SK-N-SH (cell line): ENCODE data around the gene SLC35B4. TPM values are rescaled to one million over a fixed set of nuclear protein-coding genes. Genes with fewer than 3 reads are reported as not detected.
A peak's percentile ranks its signal among the peaks of the same experiment; 100 is the strongest.

Experiments used
- CTCF ChIA-PET: fragments of 300-600, 350-600 bp; formaldehyde crosslinking; extraction: SDS; loops from one replicate; lab custom pipeline; 2021; lab: Yijun Ruan, JAX
- POLR2A ChIA-PET: fragments of 350-600 bp; sonication (Branson Sonifier 250); formaldehyde crosslinking; extraction: SDS; loops from one replicate; lab custom pipeline; 2020; ENCODE audit warnings: antibody characterized with exemption, inconsistent platforms; lab: Yijun Ruan, JAX
- DNase-seq: peaks from one replicate; pipeline ENCODE4 v3.0.0; 2012
- H2AFZ ChIP-seq: fragments of 200-600 bp; sonication (generic); 2 replicates; pipeline ENCODE4 v1.8.1; 2016; ENCODE audit warnings: antibody characterized with exemption, mild to moderate bottlenecking, low read depth
- H3F3A ChIP-seq: fragments of 200-600 bp; sonication (generic); replicated peaks from 2 replicates; pipeline ENCODE3; 2016; ENCODE audit warnings: antibody characterized with exemption, mild to moderate bottlenecking; ENCODE audit not compliant: insufficient read depth
- H3K27ac ChIP-seq, 2 experiments: fragments of 200-500 bp in 1 of 2; fragments of 200-600 bp in 1 of 2; sonication (Bioruptor generic) in 1 of 2; sonication (generic), shearing (Covaris generic) in 1 of 2; 2 replicates each; pipeline versions ENCODE4 v1.5.1 to v1.6.1; 2014 to 2016; ENCODE audit warnings: low read depth in 2 of 2, inconsistent platforms in 1 of 2, low read length in 1 of 2, mild to moderate bottlenecking in 1 of 2, mixed read lengths in 1 of 2
- H3K27me3 ChIP-seq: fragments of 200-600 bp; sonication (generic), shearing (Covaris generic); 2 replicates; pipeline ENCODE4 v1.6.1; 2016; ENCODE audit warnings: mixed run types; ENCODE audit not compliant: insufficient read depth
- H3K36me3 ChIP-seq, 2 experiments: fragments of 200-500 bp in 1 of 2; fragments of 200-600 bp in 1 of 2; sonication (Bioruptor generic) in 1 of 2; sonication (generic) in 1 of 2; replicated peaks in 1 of 2; 2 replicates each; pipeline versions ENCODE3 to v1.5.1; 2014 to 2016; ENCODE audit warnings: low read length in 1 of 2, mild to moderate bottlenecking in 1 of 2; ENCODE audit not compliant: insufficient read depth in 2 of 2, control insufficient read depth in 1 of 2
- H3K4me1 ChIP-seq, 2 experiments: fragments of 200-500 bp in 1 of 2; fragments of 200-600 bp in 1 of 2; sonication (Bioruptor generic) in 1 of 2; sonication (generic), shearing (Covaris generic) in 1 of 2; 2 replicates each; pipeline versions ENCODE4 v1.5.1 to v1.6.1; 2014 to 2016; ENCODE audit warnings: low read depth in 1 of 2, low read length in 1 of 2, mixed run types in 1 of 2; ENCODE audit not compliant: insufficient read depth in 2 of 2, control insufficient read depth in 1 of 2
- H3K4me2 ChIP-seq: fragments of 200-600 bp; sonication (generic), shearing (Covaris generic); 2 replicates; pipeline ENCODE4 v1.6.1; 2017; ENCODE audit warnings: mixed run types
- H3K4me3 ChIP-seq, 2 experiments: fragments of 200-500 bp in 1 of 2; fragments of 200-600 bp in 1 of 2; sonication (Bioruptor generic) in 1 of 2; sonication (generic), shearing (Covaris generic) in 1 of 2; 2 replicates each; pipeline versions ENCODE4 v1.5.1 to v1.8.1; 2014 to 2016; ENCODE audit warnings: low read depth in 2 of 2, inconsistent platforms in 1 of 2, low read length in 1 of 2, mild to moderate bottlenecking in 1 of 2, mixed read lengths in 1 of 2, moderate library complexity in 1 of 2
- H3K79me2 ChIP-seq: fragments of 200-600 bp; sonication (generic); 2 replicates; pipeline ENCODE4 v1.8.1; 2017; ENCODE audit warnings: mild to moderate bottlenecking; ENCODE audit not compliant: insufficient read depth
- H3K9ac ChIP-seq: fragments of 200-600 bp; sonication (generic); 2 replicates; pipeline ENCODE4 v1.6.1; 2017; ENCODE audit warnings: mixed run types
- H3K9me2 ChIP-seq: fragments of 200-600 bp; sonication (generic); 2 replicates; pipeline ENCODE4 v1.6.1; 2017; ENCODE audit warnings: mixed run types
- H3K9me3 ChIP-seq: fragments of 200-600 bp; sonication (generic); 2 replicates; pipeline ENCODE4 v1.6.1; 2017; ENCODE audit warnings: mixed run types, mild to moderate bottlenecking, moderate library complexity
- H4K20me1 ChIP-seq: fragments of 200-600 bp; sonication (generic); 2 replicates; pipeline ENCODE4 v1.6.1; 2017; ENCODE audit warnings: mild to moderate bottlenecking, mixed run types; ENCODE audit not compliant: insufficient read depth
- EP300 ChIP-seq, 2 experiments: IDR thresholded peaks; 2 replicates each; pipeline versions ENCODE4 v1.4.0 to v1.6.1; 2012; ENCODE audit warnings: borderline replicate concordance in 1 of 2, low read depth in 1 of 2, low read length in 1 of 2
- EZH2phosphoT487 ChIP-seq: fragments of 200-600 bp; sonication (generic); IDR thresholded peaks from 2 replicates; pipeline ENCODE4 v1.6.1; 2017; ENCODE audit warnings: low read depth, mixed run types, mild to moderate bottlenecking, antibody characterized with exemption, moderate library complexity, borderline replicate concordance
- GATA2 ChIP-seq: sonication (generic); formaldehyde crosslinking; IDR thresholded peaks from 2 replicates; pipeline ENCODE4 v1.5.0; 2020; ENCODE audit warnings: mild to moderate bottlenecking, missing genetic modification reagents
- MEF2A ChIP-seq: IDR thresholded peaks from 2 replicates; pipeline ENCODE4 v1.4.0; 2012; ENCODE audit warnings: low read depth, borderline replicate concordance
- NFIC ChIP-seq: IDR thresholded peaks from 2 replicates; pipeline ENCODE4 v1.4.0; 2012; ENCODE audit warnings: borderline replicate concordance
- POLR2AphosphoS5 ChIP-seq: IDR thresholded peaks from 2 replicates; pipeline ENCODE4 v1.6.1; 2012; ENCODE audit warnings: low read depth, low read length
- SIN3A ChIP-seq: IDR thresholded peaks from 2 replicates; pipeline ENCODE4 v1.6.1; 2012; ENCODE audit warnings: low read depth, mild to moderate bottlenecking, low read length, moderate library complexity, borderline replicate concordance
- SMC3 ChIP-seq: IDR thresholded peaks from 2 replicates; pipeline ENCODE4 v1.6.1; 2012; ENCODE audit warnings: low read depth, low read length, improper control_type of control experiment
- TCF12 ChIP-seq: IDR thresholded peaks from 2 replicates; pipeline ENCODE4 v1.4.0; 2012
- TEAD4 ChIP-seq: IDR thresholded peaks from 2 replicates; pipeline ENCODE4 v1.4.0; 2012; ENCODE audit warnings: mild to moderate bottlenecking, borderline replicate concordance; ENCODE audit not compliant: insufficient read depth
- WGBS: methylation state at CpG from one replicate; pipeline ENCODE4 v1.1.6; 2017; ENCODE audit warnings: low lambda C conversion rate; 5-methylcytosine and 5-hydroxymethylcytosine counted together
- polyA plus RNA-seq, 3 experiments: library from polyadenylated mRNA; depleted of rRNA; stranded (reverse); fragments of >200 nt; gene quantifications; 2 replicates each; pipeline ENCODE4 v1.2.3, GENCODE V29; 2012
- TF ChIP-seq, protein P1 (sequence below): fragments of 150-350 bp; IDR thresholded peaks from 2 replicates; pipeline ENCODE4 v1.6.1; 2016; ENCODE audit warnings: mild to moderate bottlenecking, low read depth, low read length
- TF ChIP-seq, protein P2 (sequence below): fragments of 200-600 bp; sonication (generic); IDR thresholded peaks from 2 replicates; pipeline ENCODE4 v1.6.1; 2017; ENCODE audit warnings: antibody characterized with exemption, mild to moderate bottlenecking, moderate library complexity

SLC35B4 gene
- polyA plus RNA-seq, 1 of the 3 experiments (the other 2 are of a cell fraction), result 19.3 TPM

DNA sequence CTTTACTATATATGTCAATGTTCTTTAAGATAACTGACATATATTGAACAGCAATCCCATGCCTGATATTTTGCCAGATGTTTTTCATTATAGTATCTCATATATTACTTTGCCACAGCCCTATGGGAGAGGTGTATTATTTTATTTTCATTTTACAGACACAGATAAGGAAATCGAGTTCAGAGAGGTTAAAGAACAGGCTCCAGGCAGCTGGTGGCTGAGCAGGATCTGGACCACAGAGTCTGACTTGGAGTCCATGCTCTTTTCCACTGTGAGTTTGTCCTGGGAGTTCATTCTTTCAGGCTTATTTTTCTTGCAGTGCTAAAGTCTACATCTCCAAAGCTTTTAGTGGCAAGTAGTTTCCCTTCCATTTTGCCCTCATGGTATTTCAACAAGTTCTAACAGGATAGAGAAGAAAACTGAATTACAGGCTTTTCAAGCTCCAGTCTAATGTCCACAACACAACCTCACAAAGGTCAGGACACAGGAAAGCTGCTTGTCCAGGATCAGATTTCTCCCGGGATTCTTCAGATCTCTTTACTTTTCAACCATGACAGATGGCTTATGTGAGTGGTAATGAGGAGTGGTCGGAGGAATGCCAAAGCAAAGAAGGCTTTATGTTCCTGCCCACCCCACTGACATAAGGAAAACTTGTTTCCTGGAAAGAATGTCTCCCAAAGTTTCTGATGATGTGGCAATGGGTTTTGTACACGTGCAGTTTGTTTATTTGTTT lies 13.1 kb upstream of the SLC35B4 start:
- Histone ChIP-seq H3K36me3 (no peaks in the 10 kb centered on the region), H2AFZ (no peak overlapping the region), H3K27ac (peak overlapping the region in 1 of 2 experiments; percentile 47; a peak in 1 of 4 replicates), H3K9me2 (no peaks in the 10 kb centered on the region), H3F3A (no peaks in the 10 kb centered on the region), H3K9ac (no peak overlapping the region), H3K79me2 (no peaks in the 10 kb centered on the region), H3K27me3 (peaks cover 23% of the 10 kb centered on the region; the same call in 1 of the 2 replicates), H3K4me3 (no peak overlapping the region), H4K20me1 (no peaks in the 10 kb centered on the region), H3K9me3 (no peaks in the 10 kb centered on the region), H3K4me2 (no peak overlapping the region), H3K4me1 (peaks cover 0 to 7% of the 10 kb centered on the region in 2 experiments; a peak in 2 of 4 replicates)
- POLR2A ChIA-PET, result no interaction called here
- CTCF ChIA-PET, result interaction anchor here (1.0 to 2.4 kb wide), 5 partner anchors 12 to 189 kb away, joined by 3 to 12 read pairs (median 3); no protein-coding TSS in a partner anchor
- no peak for DNase-seq
- 39% methylated on average over 4 of the region's 4 CpGs for WGBS
- TF ChIP-seq GATA2 (CRISPR knock-in tag) (peak; percentile 18; the same call in 1 of the 2 replicates), EP300 (IDR thresholded peaks at IDR 0.05; ENCODE audit: borderline replicate concordance in 1 of 2, low read depth in 1 of 2, low read length in 1 of 2) (peak in 1 of 2 experiments; percentile 41; a peak in 1 of 4 replicates), TCF12 (no peak), MEF2A (no peak), SIN3A (no peak)
- TF ChIP-seq, protein P1, sequence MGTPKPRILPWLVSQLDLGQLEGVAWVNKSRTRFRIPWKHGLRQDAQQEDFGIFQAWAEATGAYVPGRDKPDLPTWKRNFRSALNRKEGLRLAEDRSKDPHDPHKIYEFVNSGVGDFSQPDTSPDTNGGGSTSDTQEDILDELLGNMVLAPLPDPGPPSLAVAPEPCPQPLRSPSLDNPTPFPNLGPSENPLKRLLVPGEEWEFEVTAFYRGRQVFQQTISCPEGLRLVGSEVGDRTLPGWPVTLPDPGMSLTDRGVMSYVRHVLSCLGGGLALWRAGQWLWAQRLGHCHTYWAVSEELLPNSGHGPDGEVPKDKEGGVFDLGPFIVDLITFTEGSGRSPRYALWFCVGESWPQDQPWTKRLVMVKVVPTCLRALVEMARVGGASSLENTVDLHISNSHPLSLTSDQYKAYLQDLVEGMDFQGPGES, result no peak
- TF ChIP-seq, protein P2, sequence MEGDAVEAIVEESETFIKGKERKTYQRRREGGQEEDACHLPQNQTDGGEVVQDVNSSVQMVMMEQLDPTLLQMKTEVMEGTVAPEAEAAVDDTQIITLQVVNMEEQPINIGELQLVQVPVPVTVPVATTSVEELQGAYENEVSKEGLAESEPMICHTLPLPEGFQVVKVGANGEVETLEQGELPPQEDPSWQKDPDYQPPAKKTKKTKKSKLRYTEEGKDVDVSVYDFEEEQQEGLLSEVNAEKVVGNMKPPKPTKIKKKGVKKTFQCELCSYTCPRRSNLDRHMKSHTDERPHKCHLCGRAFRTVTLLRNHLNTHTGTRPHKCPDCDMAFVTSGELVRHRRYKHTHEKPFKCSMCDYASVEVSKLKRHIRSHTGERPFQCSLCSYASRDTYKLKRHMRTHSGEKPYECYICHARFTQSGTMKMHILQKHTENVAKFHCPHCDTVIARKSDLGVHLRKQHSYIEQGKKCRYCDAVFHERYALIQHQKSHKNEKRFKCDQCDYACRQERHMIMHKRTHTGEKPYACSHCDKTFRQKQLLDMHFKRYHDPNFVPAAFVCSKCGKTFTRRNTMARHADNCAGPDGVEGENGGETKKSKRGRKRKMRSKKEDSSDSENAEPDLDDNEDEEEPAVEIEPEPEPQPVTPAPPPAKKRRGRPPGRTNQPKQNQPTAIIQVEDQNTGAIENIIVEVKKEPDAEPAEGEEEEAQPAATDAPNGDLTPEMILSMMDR, result no peak

GRCh38 chr7:134328900-134329299 lies 12.2 kb upstream of the SLC35B4 start:
- 35% methylated on average over 2 of the region's 2 CpGs for WGBS
- ChIA-PET CTCF (interaction anchor here (0.7 to 2.4 kb wide), 6 partner anchors 12 to 188 kb away, joined by 3 to 12 read pairs (median 4); partner anchors contain the start of gene SLC35B4), POLR2A (interaction anchor here (1.1 kb wide), 1 partner anchor 12 kb away, joined by 3 read pairs; the partner anchor contains the start of gene SLC35B4)
- Histone ChIP-seq H3K79me2 (no peaks in the 10 kb centered on the region), H3K9me3 (no peaks in the 10 kb centered on the region), H3K9me2 (no peaks in the 10 kb centered on the region), H3F3A (no peaks in the 10 kb centered on the region), H2AFZ (no peak overlapping the region), H3K4me1 (peaks cover 0 to 7% of the 10 kb centered on the region in 2 experiments; a peak in 2 of 4 replicates), H3K36me3 (no peaks in the 10 kb centered on the region), H3K4me3 (no peak overlapping the region), H3K4me2 (no peak overlapping the region), H3K9ac (no peak overlapping the region), H3K27ac (no peak overlapping the region; a peak in 1 of 4 replicates), H3K27me3 (peaks cover 17% of the 10 kb centered on the region; the same call in 1 of the 2 replicates), H4K20me1 (no peaks in the 10 kb centered on the region)
- no peak for DNase-seq
- TF ChIP-seq POLR2AphosphoS5 (no peak), EZH2phosphoT487 (no peak), SMC3 (no peak), NFIC (no peak), MEF2A (no peak), TEAD4 (no peak)
- TF ChIP-seq, all 33 proteins: peak for 0
